Urinary bladder (tissue), 4 donors: ENCODE data around the gene UBR4. TPM values are rescaled to one million over a fixed set of nuclear protein-coding genes. Genes with fewer than 3 reads are reported as not detected.
A peak's percentile ranks its signal among the peaks of the same experiment; 100 is the strongest.

Experiments used
- DNase-seq: peaks from one replicate; pipeline ENCODE4 v3.0.0-alpha.2; 2015; ENCODE audit errors: extremely low spot score
- H3K27ac ChIP-seq: one replicate; pipeline ENCODE4 v1.5.1; 2013; ENCODE audit warnings: low read depth, mild to moderate bottlenecking, moderate library complexity
- H3K36me3 ChIP-seq: one replicate; pipeline ENCODE4 v1.6.1; 2013; ENCODE audit warnings: mild to moderate bottlenecking, moderate library complexity; ENCODE audit not compliant: insufficient read depth
- H3K4me1 ChIP-seq: one replicate; pipeline ENCODE4 v1.6.1; 2013; ENCODE audit warnings: mild to moderate bottlenecking, moderate library complexity; ENCODE audit not compliant: insufficient read depth
- H3K4me3 ChIP-seq: one replicate; pipeline ENCODE4 v1.5.1; 2013; ENCODE audit warnings: low read depth, low read length
- WGBS: extraction: QIAGEN DNeasy Blood & Tissue Kit; methylation state at CpG from one replicate; pipeline ENCODE4 v1.1.7; 2013; 5-methylcytosine and 5-hydroxymethylcytosine counted together
- polyA plus RNA-seq: library from polyadenylated mRNA; stranded (reverse); fragments of 200-250 nt; gene quantifications from one replicate; pipeline ENCODE4 v1.2.3, GENCODE V29; 2013
- total RNA-seq: library from RNA; depleted of rRNA; stranded (reverse); fragments of >200 nt; gene quantifications from one replicate; pipeline ENCODE4 v1.2.3, GENCODE V29; 2014
- donor health status: healthy with polysubstance abuse.
- donor health status: healthy.

The UBR4 gene
- total and polyA plus RNA-seq, 2 donors: 118 to 121 TPM

GRCh38 chr1:19034721-19035120 lies 175.3 kb downstream of the UBR4 start:
- DNase-seq: no peak
- WGBS: 95% methylated on average over 10 of the region's 10 CpGs
- Histone ChIP-seq H3K4me1 (no peaks in the 10 kb centered on the region), H3K27ac (no peak overlapping the region), H3K36me3 (no peaks in the 10 kb centered on the region), H3K4me3 (no peak overlapping the region)

- Histone ChIP-seq H3K36me3 (no peaks in the 10 kb centered on the region), H3K4me1 (no peaks in the 10 kb centered on the region), H3K27ac (no peak overlapping the region), H3K4me3 (no peak overlapping the region)
- DNase-seq: no peak
- 63% methylated on average over 22 of the region's 22 CpGs for WGBS
These were observed 176.0 kb downstream of the UBR4 start for GRCh38 chr1:19033926-19034680.

GRCh38 chr1:19033515-19033839 lies 176.6 kb downstream of the UBR4 start:
- H3K4me1 ChIP-seq: no peaks in the 10 kb centered on the region
- WGBS: 91% methylated on average over 8 of the region's 8 CpGs
- no peak overlapping the region for H3K27ac ChIP-seq
- no peak for DNase-seq
- H3K36me3 ChIP-seq: no peaks in the 10 kb centered on the region
- no peak overlapping the region for H3K4me3 ChIP-seq

GRCh38 chr1:19032701-19033514 lies 177.2 kb downstream of the UBR4 start:
- 88% methylated on average over 20 of the region's 20 CpGs for WGBS
- no peak overlapping the region for H3K4me3 ChIP-seq
- no peaks in the 10 kb centered on the region for H3K36me3 ChIP-seq
- no peak for DNase-seq
- H3K27ac ChIP-seq: no peak overlapping the region
- H3K4me1 ChIP-seq: no peaks in the 10 kb centered on the region

GRCh38 chr1:19032413-19032695 lies 177.7 kb downstream of the UBR4 start:
- 66% methylated on average over 5 of the region's 5 CpGs for WGBS
- no peak for DNase-seq
- Histone ChIP-seq H3K27ac (no peak overlapping the region), H3K36me3 (no peaks in the 10 kb centered on the region), H3K4me1 (no peaks in the 10 kb centered on the region), H3K4me3 (no peak overlapping the region)

GRCh38 chr1:19029191-19030085 lies 180.6 kb downstream of the UBR4 start:
- no peak overlapping the region for H3K27ac ChIP-seq
- WGBS: 64% methylated on average over 21 of the region's 21 CpGs
- DNase-seq: no peak

GRCh38 chr1:19028546-19029129 lies 181.4 kb downstream of the UBR4 start:
- peak overlapping the region; percentile 12 for H3K27ac ChIP-seq
- no peaks in the 10 kb centered on the region for H3K36me3 ChIP-seq
- no peak for DNase-seq
- H3K4me3 ChIP-seq: no peak overlapping the region
- no peaks in the 10 kb centered on the region for H3K4me1 ChIP-seq
- WGBS: 80% methylated on average over 8 of the region's 8 CpGs

More at GRCh38 chr1:19029191-19030085, 180.6 kb downstream of the UBR4 start:
- H3K36me3 ChIP-seq: no peaks in the 10 kb centered on the region
- H3K4me1 ChIP-seq: no peaks in the 10 kb centered on the region
- H3K4me3 ChIP-seq: no peak overlapping the region

- no peak for DNase-seq
- H3K4me1 ChIP-seq: no peaks in the 10 kb centered on the region
These were observed 182.0 kb downstream of the UBR4 start for GRCh38 chr1:19028110-19028509.

More at GRCh38 chr1:19028110-19028509, 182.0 kb downstream of the UBR4 start:
- H3K36me3 ChIP-seq: no peaks in the 10 kb centered on the region
- WGBS: 30% methylated on average over 7 of the region's 7 CpGs
- H3K4me3 ChIP-seq: no peak overlapping the region
- no peak overlapping the region for H3K27ac ChIP-seq

Other genes starting within 250 kb of the UBR4 start
- 37.4 TPM for gene EMC1, start 41.3 kb upstream of the UBR4 start, total RNA-seq
- gene EMC1, start 41.3 kb upstream of the UBR4 start, polyA plus RNA-seq: 23.2 TPM
- gene MRTO4, start 41.5 kb upstream of the UBR4 start, total RNA-seq: 13.5 TPM
- gene MRTO4, start 41.5 kb upstream of the UBR4 start, polyA plus RNA-seq: 22.0 TPM
- 0.53 TPM for gene AKR7A3, start 78.5 kb upstream of the UBR4 start, total RNA-seq
- gene AKR7A3, start 78.5 kb upstream of the UBR4 start, polyA plus RNA-seq: 0.61 TPM
- 45.6 TPM for gene AKR7A2, start 101.9 kb upstream of the UBR4 start, total RNA-seq
- 53.1 TPM for gene AKR7A2, start 101.9 kb upstream of the UBR4 start, polyA plus RNA-seq
- 7.7 TPM for gene SLC66A1, start 102.1 kb upstream of the UBR4 start, total RNA-seq
- 10.3 TPM for gene SLC66A1, start 102.1 kb upstream of the UBR4 start, polyA plus RNA-seq